ENCODE results near the gene SLC30A1. TPM values are rescaled to one million over a fixed set of nuclear protein-coding genes. Genes with fewer than 3 reads are reported as not detected.
"Not testable (repeated sequence)": the region's sequence is repeated elsewhere in the genome, so short reads cannot be mapped to it uniquely, and the experiment has no call there.

Gene SLC30A1
- total RNA-seq, 1 experiment from 2014 or later, result 6.7 TPM

GRCh38 chr1:211541278-211541677 is 37.7 kb downstream of the SLC30A1 start:
- Histone ChIP-seq H3K27ac (ENCODE audit: low read length) (no peak overlapping the region), H3K9me3 (ENCODE audit: low read length) (no peaks in the 10 kb centered on the region), H3K9me2 (replicated peaks; ENCODE audit: low read length) (no peaks in the 10 kb centered on the region), H2AFZ (ENCODE audit: low read length) (no peak overlapping the region), H3K79me2 (ENCODE audit: low read length) (no peaks in the 10 kb centered on the region), H3K36me3 (ENCODE audit: low read depth, low read length) (no peaks in the 10 kb centered on the region), H3K9ac (ENCODE audit: low read length) (no peak overlapping the region), H4K20me1 (ENCODE audit: low read length) (no peaks in the 10 kb centered on the region), H3F3A (ENCODE audit: low read length, unreplicated experiment) (no peaks in the 10 kb centered on the region), H3K4me3 (ENCODE audit: low read length) (no peak overlapping the region), H3K27me3 (ENCODE audit: low read length) (no peaks in the 10 kb centered on the region), H3K4me1 (ENCODE audit: insufficient read depth, low read length) (peaks cover 16% of the 10 kb centered on the region), H3K4me2 (ENCODE audit: low read length) (no peak overlapping the region)
- BruUV-seq (replicated peaks), result no TSS peak
- DNase-seq, result no peak
- no peak for TF ChIP-seq EZH2phosphoT487 (IDR thresholded peaks at IDR 0.05; ENCODE audit: borderline replicate concordance, low read length)
- TF ChIP-seq EZH2 (IDR thresholded peaks at IDR 0.05; ENCODE audit: low read length, unreplicated experiment), result no peak
- TF ChIP-seq CTCF (conservative IDR thresholded peaks at IDR 0.05; ENCODE audit: low read depth, low read length), result no peak
- ChIA-PET CTCF (no interaction called here), POLR2A (ENCODE audit: unreplicated experiment) (interaction anchor here (0.5 kb wide), 1 partner anchor 9 kb away, joined by 8 read pairs; no protein-coding TSS in a partner anchor)
- intact Hi-C loops (cut with micrococcal nuclease), result no loop called here
- no peak for ATAC-seq

- H2AFZ ChIP-seq (ENCODE audit: low read length); H3K9me2 ChIP-seq (replicated peaks; ENCODE audit: low read length); CTCF ChIA-PET; H3K79me2 ChIP-seq (ENCODE audit: low read length); H3K9me3 ChIP-seq (ENCODE audit: low read length); H3K27me3 ChIP-seq (ENCODE audit: low read length); H3K36me3 ChIP-seq (ENCODE audit: low read depth, low read length); H4K20me1 ChIP-seq (ENCODE audit: low read length); H3K4me3 ChIP-seq (ENCODE audit: low read length); BruUV-seq (replicated peaks); DNase-seq; ATAC-seq; H3F3A ChIP-seq (ENCODE audit: low read length, unreplicated experiment); intact Hi-C loops (cut with micrococcal nuclease); H3K27ac ChIP-seq (ENCODE audit: low read length); H3K9ac ChIP-seq (ENCODE audit: low read length); H3K4me2 ChIP-seq (ENCODE audit: low read length); POLR2A ChIA-PET (ENCODE audit: unreplicated experiment): not testable (repeated sequence)
- H3K4me1 ChIP-seq (ENCODE audit: insufficient read depth, low read length), result peaks cover 16% of the 10 kb centered on the region
Measured at GRCh38 chr1:211540824-211541223, 38.1 kb downstream of the SLC30A1 start.

GRCh38 chr1:211538287-211538686 is 40.7 kb downstream of the SLC30A1 start:
- H3K79me2 ChIP-seq (ENCODE audit: low read length), result no peaks in the 10 kb centered on the region
- TF ChIP-seq EZH2phosphoT487 (IDR thresholded peaks at IDR 0.05; ENCODE audit: borderline replicate concordance, low read length), result no peak
- no peak for TF ChIP-seq CTCF (conservative IDR thresholded peaks at IDR 0.05; ENCODE audit: low read depth, low read length)
- no peak for TF ChIP-seq EZH2 (IDR thresholded peaks at IDR 0.05; ENCODE audit: low read length, unreplicated experiment)
- no TSS peak for BruUV-seq (replicated peaks)
- no peaks in the 10 kb centered on the region for H3K9me3 ChIP-seq (ENCODE audit: low read length)
- ATAC-seq (no peak), DNase-seq (no peak)
- no peak overlapping the region for H3K4me3 ChIP-seq (ENCODE audit: low read length)
- H3K36me3 ChIP-seq (ENCODE audit: low read depth, low read length), result no peaks in the 10 kb centered on the region
- H3K27me3 ChIP-seq (ENCODE audit: low read length), result no peaks in the 10 kb centered on the region
- no peak overlapping the region for H3K27ac ChIP-seq (ENCODE audit: low read length)
- peaks cover 16% of the 10 kb centered on the region for H3K4me1 ChIP-seq (ENCODE audit: insufficient read depth, low read length)
- CTCF ChIA-PET, result interaction anchor here (0.6 kb wide), 1 partner anchor 62 kb away, joined by 4 read pairs; no protein-coding TSS in a partner anchor
- H3K4me2 ChIP-seq (ENCODE audit: low read length), result no peak overlapping the region
- no peak overlapping the region for H2AFZ ChIP-seq (ENCODE audit: low read length)
- POLR2A ChIA-PET (ENCODE audit: unreplicated experiment), result no interaction called here
- H3F3A ChIP-seq (ENCODE audit: low read length, unreplicated experiment), result no peaks in the 10 kb centered on the region
- H3K9me2 ChIP-seq (replicated peaks; ENCODE audit: low read length), result no peaks in the 10 kb centered on the region
- H4K20me1 ChIP-seq (ENCODE audit: low read length), result no peaks in the 10 kb centered on the region
- H3K9ac ChIP-seq (ENCODE audit: low read length), result no peak overlapping the region
- intact Hi-C loops (cut with micrococcal nuclease), result no loop called here

Data from PC-3 (cell line).